Midbrain (tissue), 1 donor: ENCODE results near the gene DNAJC8.
A peak's percentile ranks its signal among the peaks of the same experiment; 100 is the strongest.

Experiments
- DNase-seq: peaks from one replicate; lab custom pipeline; 2025; lab: John Stamatoyannopoulos, UW

DNAJC8 gene, protein sequence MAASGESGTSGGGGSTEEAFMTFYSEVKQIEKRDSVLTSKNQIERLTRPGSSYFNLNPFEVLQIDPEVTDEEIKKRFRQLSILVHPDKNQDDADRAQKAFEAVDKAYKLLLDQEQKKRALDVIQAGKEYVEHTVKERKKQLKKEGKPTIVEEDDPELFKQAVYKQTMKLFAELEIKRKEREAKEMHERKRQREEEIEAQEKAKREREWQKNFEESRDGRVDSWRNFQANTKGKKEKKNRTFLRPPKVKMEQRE

GRCh38 chr1:28232558-28233263, at the start of gene DNAJC8:
DNAJC8 (minus strand) TSS chr1:28233029; CDS start chr1:28232998, 31 bp downstream.
- peak; percentile 94 for DNase-seq

DNA sequence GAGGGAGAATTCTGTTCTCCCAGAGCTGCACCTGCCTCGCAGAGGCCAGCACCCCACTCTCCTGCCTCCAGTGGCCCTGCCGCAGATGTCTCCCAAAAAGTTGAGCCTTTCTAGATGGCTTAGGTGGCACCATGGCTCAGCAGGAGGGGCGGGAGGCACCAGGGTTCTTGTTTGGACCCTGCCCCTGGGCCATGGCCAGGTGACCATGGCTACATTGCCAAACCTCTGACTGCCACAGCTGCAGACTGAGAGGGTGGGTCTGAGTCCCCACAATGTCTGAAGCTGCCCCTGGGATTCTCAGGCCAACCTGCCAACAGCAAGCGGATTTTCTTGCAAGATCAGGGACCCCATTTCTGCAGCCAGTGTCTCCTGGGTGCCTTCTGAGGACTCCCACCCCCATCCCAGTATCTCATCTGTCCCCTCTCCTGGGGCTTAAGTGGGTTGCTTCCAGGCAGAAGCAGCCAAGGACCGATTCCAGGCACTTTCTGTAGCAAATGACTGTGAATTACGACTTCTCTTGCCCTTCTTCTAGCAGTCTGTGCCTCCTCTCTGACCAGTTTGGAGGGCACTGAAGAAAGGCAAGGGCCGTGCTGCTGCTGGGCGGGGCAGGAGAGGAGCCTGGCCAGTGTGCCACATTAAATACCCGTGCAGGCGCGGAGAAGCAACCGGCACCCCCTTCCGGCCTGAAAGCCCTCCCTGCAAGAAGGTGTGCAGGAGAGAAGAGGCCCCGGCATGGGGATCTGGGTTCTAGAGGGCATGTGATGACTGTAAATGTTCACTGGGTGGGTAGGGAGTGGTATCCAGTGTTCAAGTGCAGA, 49.0 kb upstream of the DNAJC8 start:
- no peak for DNase-seq

GRCh38 chr1:28280977-28281381, 48.1 kb upstream of the DNAJC8 start:
- no peak for DNase-seq

DNA sequence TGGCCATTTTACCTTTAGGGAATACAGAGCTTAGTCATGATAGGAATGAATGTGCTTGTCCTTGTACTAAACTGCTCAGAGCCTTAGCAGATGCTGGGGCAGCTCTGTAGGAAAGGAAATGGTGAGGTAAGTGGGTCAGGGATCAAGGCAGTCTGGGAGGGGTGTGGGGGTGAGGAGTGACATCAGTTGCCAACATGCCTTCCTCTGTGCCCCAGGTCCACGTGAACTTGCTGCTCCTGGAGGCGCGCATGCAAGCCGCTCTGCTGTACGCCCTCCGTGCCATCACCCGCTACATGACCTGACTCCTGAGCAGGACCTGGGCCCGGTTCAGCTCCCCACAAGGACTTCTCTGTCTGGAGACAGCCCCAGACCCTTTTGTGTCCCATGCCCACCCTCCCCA, 47.7 kb upstream of the DNAJC8 start:
- DNase-seq: no peak

GRCh38 chr1:28279721-28280120, 46.9 kb upstream of the DNAJC8 start:
- no peak for DNase-seq

DNA sequence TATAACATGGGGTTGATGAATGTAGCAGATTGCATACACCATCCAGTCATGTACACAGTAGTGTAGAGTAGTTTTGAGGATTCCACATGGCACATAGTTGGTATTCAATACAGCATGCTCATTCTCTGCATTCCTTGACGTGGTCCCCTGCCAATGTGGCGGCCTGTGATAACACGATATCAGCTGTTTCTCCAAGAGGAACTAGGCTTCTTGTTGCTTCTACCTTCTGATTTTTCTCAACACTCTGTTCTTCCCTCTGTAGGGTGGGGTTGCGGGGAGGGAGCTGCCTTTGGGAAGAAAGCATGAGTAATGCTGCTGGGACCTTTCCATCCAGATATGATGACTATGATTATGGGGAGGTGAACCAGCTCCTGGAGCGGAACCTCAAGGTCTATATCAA, 45.9 kb upstream of the DNAJC8 start:
- DNase-seq: no peak

DNA sequence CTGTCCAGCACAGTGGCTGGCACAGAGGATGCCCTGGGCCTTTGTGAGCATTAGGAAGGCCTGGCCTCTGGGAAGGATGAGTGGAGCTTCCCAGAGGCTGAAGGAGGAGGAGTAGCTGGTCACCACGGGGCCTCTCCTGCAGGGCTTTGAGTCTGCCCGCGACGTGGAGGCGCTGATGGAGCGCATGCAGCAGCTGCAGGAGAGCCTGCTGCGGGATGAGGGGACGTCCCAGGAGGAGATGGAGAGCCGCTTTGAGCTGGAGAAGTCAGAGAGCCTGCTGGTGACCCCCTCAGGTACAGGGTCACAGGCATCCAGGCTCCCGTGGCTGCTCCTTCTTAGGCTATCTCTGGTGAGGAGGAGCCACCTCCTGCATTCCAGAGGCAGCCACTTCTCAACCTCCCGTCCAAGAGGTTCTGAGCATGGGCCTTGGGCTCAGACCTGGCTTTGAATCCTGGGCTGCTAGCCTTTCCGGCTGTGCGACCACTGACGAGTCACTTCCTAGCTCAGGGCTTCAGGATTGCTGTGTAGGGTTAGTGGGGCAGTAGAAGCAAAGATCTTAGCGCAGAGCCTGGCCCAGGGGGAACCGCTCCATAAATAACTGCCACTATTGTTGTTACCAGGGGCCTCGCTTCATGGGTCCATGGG, 40.5 kb upstream of the DNAJC8 start:
- no peak for DNase-seq

- no peak for DNase-seq
Measured at GRCh38 chr1:28272215-28272852, 39.5 kb upstream of the DNAJC8 start.

DNA sequence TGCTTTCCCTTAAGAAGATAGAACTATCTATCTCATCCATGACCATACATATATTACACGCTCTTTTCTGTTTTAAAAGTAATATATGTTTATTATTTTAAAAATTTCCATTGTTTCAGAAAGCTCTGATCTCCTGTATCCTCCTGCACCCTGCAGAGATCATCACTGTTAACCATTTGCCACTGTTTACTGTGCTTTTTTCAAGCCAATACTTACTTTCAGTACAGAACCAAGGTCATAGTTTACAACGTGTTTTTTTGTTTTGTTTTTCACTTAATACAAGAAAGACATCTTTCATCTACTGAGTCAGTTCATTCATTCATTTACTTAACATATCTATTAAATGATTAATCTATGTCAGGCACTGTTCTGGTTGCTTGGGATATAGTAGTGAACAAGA, 36.7 kb upstream of the DNAJC8 start:
- DNase-seq: no peak

DNA sequence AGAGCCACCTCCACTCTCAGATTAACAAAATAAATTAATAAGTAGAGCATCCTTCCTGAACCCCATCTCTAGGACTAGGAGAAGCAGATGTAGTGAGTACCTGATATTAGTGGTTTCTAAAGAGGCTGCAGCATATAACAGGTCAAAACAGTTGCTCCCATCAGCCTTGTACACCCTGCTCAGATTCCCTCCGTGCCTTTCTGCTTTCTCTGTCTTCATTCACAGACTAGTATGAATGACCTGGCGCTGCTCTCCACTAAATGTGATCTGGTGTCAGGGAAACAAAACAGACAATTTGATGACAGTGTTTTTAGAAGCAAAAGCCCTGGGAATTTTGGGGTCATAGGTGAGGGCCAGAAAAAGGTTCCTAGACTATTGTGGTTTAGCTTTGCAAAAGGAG, 34.8 kb upstream of the DNAJC8 start:
- DNase-seq: no peak

DNA sequence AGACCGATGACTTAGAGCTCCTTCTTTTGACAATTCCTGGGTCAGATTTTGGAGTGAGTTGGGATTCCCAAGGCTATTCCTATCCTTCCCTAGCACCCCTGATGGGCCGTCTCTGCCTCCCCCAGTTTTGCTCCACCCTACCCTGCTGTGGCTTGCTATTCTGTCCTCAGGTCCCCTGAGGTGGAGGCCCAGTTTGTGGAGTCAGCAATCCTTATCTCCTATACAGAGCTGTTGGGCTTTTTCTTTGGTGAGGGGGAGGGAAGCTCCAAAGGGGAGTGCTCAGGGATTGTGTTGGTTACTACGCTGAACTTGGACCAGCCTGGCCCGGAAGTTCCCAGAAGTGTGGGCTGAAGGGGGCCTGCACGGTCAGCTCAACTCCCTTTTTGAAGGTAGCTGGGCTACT, 34.1 kb upstream of the DNAJC8 start:
- no peak for DNase-seq

DNA sequence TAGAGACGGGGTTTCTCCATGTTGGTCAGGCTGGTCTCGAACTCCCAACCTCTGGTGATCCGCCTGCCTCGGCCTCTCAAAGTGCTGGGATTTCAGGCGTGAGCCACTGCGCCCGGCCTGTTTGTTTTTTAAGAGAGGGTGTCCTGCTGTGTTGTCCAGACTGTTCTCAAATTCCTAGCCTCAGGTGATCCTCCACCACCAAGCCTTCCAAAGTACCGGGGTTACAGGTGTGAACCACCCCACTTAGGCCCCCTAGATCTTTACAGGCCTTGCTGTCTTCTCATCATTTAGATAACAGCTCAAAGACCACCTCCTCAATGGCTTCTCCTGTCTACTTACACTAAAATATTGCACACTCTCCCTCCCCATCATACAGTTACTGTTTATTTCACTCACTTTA, 32.7 kb upstream of the DNAJC8 start:
- no peak for DNase-seq

- DNase-seq: no peak
Measured at GRCh38 chr1:28264897-28265296, 32.1 kb upstream of the DNAJC8 start.

GRCh38 chr1:28260803-28261174, 28.0 kb upstream of the DNAJC8 start:
- DNase-seq: no peak

GRCh38 chr1:28259934-28260802, 27.3 kb upstream of the DNAJC8 start:
- DNase-seq: peak; percentile 21

DNA sequence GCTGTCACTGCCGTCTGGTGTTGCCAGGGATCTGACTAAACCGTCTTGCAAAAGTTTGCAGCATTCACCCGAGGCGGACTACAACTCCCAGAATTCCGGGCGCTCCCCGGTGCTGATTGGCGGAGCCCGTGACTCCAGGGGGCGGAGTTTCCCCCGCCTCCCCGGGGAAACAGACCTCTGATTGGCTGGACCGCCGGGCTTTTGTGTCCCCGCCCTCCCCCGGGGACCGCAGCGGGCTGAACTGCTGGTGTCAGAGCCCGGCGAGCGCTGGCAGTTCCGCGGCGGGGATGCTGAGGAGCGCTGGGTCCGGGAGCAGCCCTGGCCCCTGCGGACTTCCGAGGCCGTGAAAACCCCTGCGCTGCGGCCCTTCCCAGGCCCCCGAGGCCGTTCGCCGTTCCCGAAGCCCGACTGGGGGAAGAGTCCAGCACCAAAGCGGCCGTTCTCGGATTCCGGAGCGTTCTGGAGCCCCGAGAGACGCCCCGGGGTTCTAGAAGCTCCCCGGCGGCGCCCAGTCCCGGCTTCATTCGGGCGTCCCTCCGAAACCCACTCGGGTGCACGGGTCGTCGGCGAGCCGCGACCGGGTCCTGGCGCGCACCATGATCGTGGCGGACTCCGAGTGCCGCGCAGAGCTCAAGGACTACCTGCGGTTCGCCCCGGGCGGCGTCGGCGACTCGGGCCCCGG, 26.6 kb upstream of the DNAJC8 start, which contains the start of gene SESN2:
SESN2 (plus strand) TSS at position 267 of the 682 bp plus-strand sequence; CDS start at position 597, 330 bp downstream.
- DNase-seq: peak; percentile 98

DNA sequence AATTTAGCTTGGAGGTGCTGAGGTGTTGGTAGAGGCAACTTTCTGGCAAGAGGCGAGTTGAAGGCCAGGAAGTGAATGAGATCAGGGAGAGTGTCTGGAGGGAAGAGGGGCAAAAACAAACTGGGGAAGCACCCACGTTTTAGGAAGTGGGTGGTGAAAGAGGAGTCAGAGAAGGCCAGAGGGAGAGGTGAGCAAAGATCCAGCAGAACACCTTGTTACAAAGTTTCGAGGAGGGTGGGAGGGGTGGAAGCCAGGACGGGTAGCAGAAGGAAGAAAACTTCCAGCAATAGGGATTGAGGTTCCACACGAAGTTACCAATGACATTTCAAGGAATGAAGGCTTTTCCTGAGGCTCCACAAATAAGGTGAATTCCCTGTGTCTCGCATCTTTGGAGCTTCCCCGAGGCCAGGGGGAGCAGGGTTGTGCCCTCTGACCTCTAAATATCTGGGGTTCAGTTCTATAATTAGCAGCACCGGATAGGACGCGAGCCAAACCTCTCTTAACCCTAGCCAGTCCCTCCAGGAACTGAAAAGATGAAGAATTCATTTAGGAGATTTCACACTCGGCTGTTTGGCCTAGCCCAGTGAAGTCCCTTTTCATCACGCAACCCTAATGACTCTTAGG, 25.9 kb upstream of the DNAJC8 start:
- DNase-seq: no peak

DNA sequence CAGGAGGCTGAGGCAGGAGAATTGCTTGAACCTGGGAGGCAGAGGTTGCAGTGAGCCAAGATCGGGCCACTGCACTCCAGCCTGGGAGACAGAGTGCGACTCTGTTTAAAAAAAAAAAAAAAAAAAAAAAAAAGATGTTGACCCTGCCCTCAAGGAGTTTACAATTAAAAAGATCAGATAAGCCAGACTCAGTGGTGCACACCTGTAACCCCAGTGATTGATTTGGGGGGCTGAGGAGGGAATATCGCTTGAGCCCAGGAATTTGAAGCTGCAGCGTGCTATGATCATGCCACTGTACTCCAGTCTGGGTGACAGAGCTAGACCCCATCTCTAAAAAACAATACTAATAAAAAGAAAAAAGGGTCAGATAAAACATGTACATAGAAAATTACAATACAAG, 24.9 kb upstream of the DNAJC8 start:
- DNase-seq: no peak

- no peak for DNase-seq
Measured at GRCh38 chr1:28256197-28256827, 23.5 kb upstream of the DNAJC8 start.
